ENCODE data around the gene FAM221A.

The FAM221A gene

GRCh38 chr7:23742051-23742450 lies 62.1 kb downstream of the FAM221A start:
- TF ChIP-seq, protein P1, sequence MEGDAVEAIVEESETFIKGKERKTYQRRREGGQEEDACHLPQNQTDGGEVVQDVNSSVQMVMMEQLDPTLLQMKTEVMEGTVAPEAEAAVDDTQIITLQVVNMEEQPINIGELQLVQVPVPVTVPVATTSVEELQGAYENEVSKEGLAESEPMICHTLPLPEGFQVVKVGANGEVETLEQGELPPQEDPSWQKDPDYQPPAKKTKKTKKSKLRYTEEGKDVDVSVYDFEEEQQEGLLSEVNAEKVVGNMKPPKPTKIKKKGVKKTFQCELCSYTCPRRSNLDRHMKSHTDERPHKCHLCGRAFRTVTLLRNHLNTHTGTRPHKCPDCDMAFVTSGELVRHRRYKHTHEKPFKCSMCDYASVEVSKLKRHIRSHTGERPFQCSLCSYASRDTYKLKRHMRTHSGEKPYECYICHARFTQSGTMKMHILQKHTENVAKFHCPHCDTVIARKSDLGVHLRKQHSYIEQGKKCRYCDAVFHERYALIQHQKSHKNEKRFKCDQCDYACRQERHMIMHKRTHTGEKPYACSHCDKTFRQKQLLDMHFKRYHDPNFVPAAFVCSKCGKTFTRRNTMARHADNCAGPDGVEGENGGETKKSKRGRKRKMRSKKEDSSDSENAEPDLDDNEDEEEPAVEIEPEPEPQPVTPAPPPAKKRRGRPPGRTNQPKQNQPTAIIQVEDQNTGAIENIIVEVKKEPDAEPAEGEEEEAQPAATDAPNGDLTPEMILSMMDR (IDR thresholded peaks at IDR 0.05; ENCODE audit: low read depth, low read length) = no peak
- no peak overlapping the region for H3K4me3 ChIP-seq (replicated peaks in 1 of 2; ENCODE audit: low read depth in 2 of 2, low read length in 2 of 2)
- DNase-seq (ENCODE audit: low read depth in 2 of 2) = no peak

GRCh38 chr7:23743226-23743625 lies 63.2 kb downstream of the FAM221A start:
- DNase-seq (ENCODE audit: low read depth in 2 of 2) = no peak
- TF ChIP-seq, protein P1 (IDR thresholded peaks at IDR 0.05; ENCODE audit: low read depth, low read length) = no peak

GRCh38 chr7:23746629-23747028 lies 66.6 kb downstream of the FAM221A start:
- TF ChIP-seq, protein P1 (IDR thresholded peaks at IDR 0.05; ENCODE audit: low read depth, low read length) = no peak
- H3K4me3 ChIP-seq (replicated peaks in 1 of 2; ENCODE audit: low read depth in 2 of 2, low read length in 2 of 2) = no peak overlapping the region
- no peak for DNase-seq (ENCODE audit: low read depth in 2 of 2)

More at GRCh38 chr7:23743226-23743625, 63.2 kb downstream of the FAM221A start:
- H3K4me3 ChIP-seq (replicated peaks in 1 of 2; ENCODE audit: low read depth in 2 of 2, low read length in 2 of 2) = no peak overlapping the region

DNA sequence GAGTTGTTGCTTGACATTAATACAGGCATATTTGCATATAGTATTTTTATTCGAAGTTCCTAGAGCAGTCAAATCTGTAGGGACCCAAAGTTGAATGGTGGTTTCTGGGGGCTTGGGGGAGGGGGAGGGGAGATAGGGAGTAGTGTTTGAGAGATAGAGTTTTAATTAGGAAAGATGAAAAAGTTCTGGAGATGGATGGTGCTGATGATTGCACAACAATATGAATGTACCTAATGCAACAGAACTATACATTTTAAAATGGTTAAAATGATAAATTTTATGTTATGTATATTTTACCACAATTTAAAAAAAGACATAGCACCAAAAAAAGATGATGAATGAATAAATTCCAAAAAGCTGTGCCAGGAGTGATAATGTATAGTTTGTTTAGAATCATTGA lies 71.9 kb downstream of the FAM221A start:
- TF ChIP-seq, protein P1 (IDR thresholded peaks at IDR 0.05; ENCODE audit: low read depth, low read length) = no peak
- DNase-seq (ENCODE audit: low read depth in 2 of 2) = no peak
- no peak overlapping the region for H3K4me3 ChIP-seq (replicated peaks in 1 of 2; ENCODE audit: low read depth in 2 of 2, low read length in 2 of 2)

Measured in cardiac fibroblast (primary cell).